ENCODE data around the gene CFAP97D1. TPM values are rescaled to one million over a fixed set of nuclear protein-coding genes. Genes with fewer than 3 reads are reported as not detected.

Gene CFAP97D1
- not detected for total RNA-seq

- Mint-ChIP-seq H3K9me3 (ENCODE audit: insufficient read depth) (no peaks in the 10 kb centered on the region), H3K4me1 (ENCODE audit: low read depth) (peaks cover 8% of the 10 kb centered on the region), H3K36me3 (ENCODE audit: low read depth) (no peaks in the 10 kb centered on the region), H3K27ac (no peak within 1 kb of the TSS), H3K27me3 (ENCODE audit: low read depth) (peaks cover 45% of the 10 kb centered on the region), H3K4me3 (peak within 1 kb of the TSS; percentile 81)
- DNase-seq (no peak), ATAC-seq (no peak)
- ChIA-PET POLR2A (no interaction called here), CTCF (interaction anchor here (0.6 to 2.0 kb wide), 2 partner anchors 14 to 21 kb away, joined by 3 to 9 read pairs; no protein-coding TSS in a partner anchor)
Observed at GRCh38 chr17:43780135-43780534, at the start of gene CFAP97D1. Gene CFAP97D1, plus strand, starts transcription at chr17:43780435. Its CDS starts 28 bp downstream, at chr17:43780463.

DNA sequence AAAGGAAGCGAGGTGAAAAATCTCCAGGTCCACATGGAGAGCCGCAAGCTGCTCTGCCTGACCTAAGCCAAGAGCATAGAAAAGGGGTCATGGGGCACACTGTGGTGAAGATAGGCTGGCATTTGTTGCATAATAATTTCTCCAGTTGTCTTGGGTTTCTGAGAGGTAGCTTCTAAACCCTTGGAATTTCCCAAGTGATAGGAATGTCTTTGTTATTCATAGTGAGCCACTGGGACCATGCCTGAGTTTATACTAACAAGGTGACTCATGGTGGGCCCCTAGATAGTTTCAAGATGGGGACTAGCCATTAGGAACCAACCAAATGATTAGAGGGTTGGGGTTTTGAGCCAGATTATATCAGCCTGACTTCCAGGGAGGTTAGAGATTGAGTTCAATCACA lies 47.3 kb upstream of the CFAP97D1 start:
- Mint-ChIP-seq H3K4me3 (no peak overlapping the region), H3K4me1 (ENCODE audit: low read depth) (no peaks in the 10 kb centered on the region), H3K27ac (no peak overlapping the region), H3K27me3 (ENCODE audit: low read depth) (peaks cover 20% of the 10 kb centered on the region), H3K36me3 (ENCODE audit: low read depth) (no peaks in the 10 kb centered on the region), H3K9me3 (ENCODE audit: insufficient read depth) (peaks cover 3% of the 10 kb centered on the region)
- DNase-seq (no peak), ATAC-seq (no peak)
- ChIA-PET CTCF (interaction anchor here (2.6 kb wide), 1 partner anchor 33 kb away, joined by 11 read pairs; no protein-coding TSS in a partner anchor), POLR2A (no interaction called here)

- no peaks in the 10 kb centered on the region for H3K4me1 Mint-ChIP-seq (ENCODE audit: low read depth)
- ChIA-PET POLR2A (no interaction called here), CTCF (interaction anchor here (0.7 to 2.6 kb wide), 3 partner anchors 25 to 32 kb away, joined by 3 to 11 read pairs (median 3); partner anchors contain the start of gene SOST)
- DNase-seq: no peak
- no peak for ATAC-seq
- H3K36me3 Mint-ChIP-seq (ENCODE audit: low read depth): no peaks in the 10 kb centered on the region
- peaks cover 3% of the 10 kb centered on the region for H3K9me3 Mint-ChIP-seq (ENCODE audit: insufficient read depth)
- peaks cover 21% of the 10 kb centered on the region for H3K27me3 Mint-ChIP-seq (ENCODE audit: low read depth)
- H3K4me3 Mint-ChIP-seq: no peak overlapping the region
- no peak overlapping the region for H3K27ac Mint-ChIP-seq
Observed at GRCh38 chr17:43733956-43734355, 46.3 kb upstream of the CFAP97D1 start.

GRCh38 chr17:43734376-43734775 lies 45.9 kb upstream of the CFAP97D1 start:
- no peaks in the 10 kb centered on the region for H3K4me1 Mint-ChIP-seq (ENCODE audit: low read depth)
- H3K4me3 Mint-ChIP-seq: no peak overlapping the region
- H3K27me3 Mint-ChIP-seq (ENCODE audit: low read depth): peaks cover 21% of the 10 kb centered on the region
- ATAC-seq (no peak), DNase-seq (no peak)
- ChIA-PET POLR2A (no interaction called here), CTCF (interaction anchor here (1.2 to 2.6 kb wide), 2 partner anchors 26 to 32 kb away, joined by 3 to 11 read pairs; no protein-coding TSS in a partner anchor)
- no peak overlapping the region for H3K27ac Mint-ChIP-seq
- H3K36me3 Mint-ChIP-seq (ENCODE audit: low read depth): no peaks in the 10 kb centered on the region
- H3K9me3 Mint-ChIP-seq (ENCODE audit: insufficient read depth): peaks cover 3% of the 10 kb centered on the region

GRCh38 chr17:43736389-43736788 lies 43.8 kb upstream of the CFAP97D1 start:
- Mint-ChIP-seq H3K4me3 (no peak overlapping the region), H3K9me3 (ENCODE audit: insufficient read depth) (peaks cover 3% of the 10 kb centered on the region), H3K4me1 (ENCODE audit: low read depth) (no peaks in the 10 kb centered on the region), H3K36me3 (ENCODE audit: low read depth) (no peaks in the 10 kb centered on the region), H3K27me3 (ENCODE audit: low read depth) (peaks cover 24% of the 10 kb centered on the region), H3K27ac (no peak overlapping the region)
- ChIA-PET POLR2A (interaction anchor here (0.7 kb wide), 1 partner anchor 34 kb away, joined by 3 read pairs; no protein-coding TSS in a partner anchor), CTCF (interaction anchor here (1.3 to 1.9 kb wide), 2 partner anchors 30 to 31 kb away, joined by 3 to 5 read pairs; no protein-coding TSS in a partner anchor)
- ATAC-seq: no peak
- no peak for DNase-seq

GRCh38 chr17:43737722-43738121 lies 42.5 kb upstream of the CFAP97D1 start:
- POLR2A ChIA-PET: no interaction called here
- Mint-ChIP-seq H3K36me3 (ENCODE audit: low read depth) (no peaks in the 10 kb centered on the region), H3K27ac (no peak overlapping the region), H3K4me1 (ENCODE audit: low read depth) (no peaks in the 10 kb centered on the region), H3K4me3 (no peak overlapping the region), H3K9me3 (ENCODE audit: insufficient read depth) (peaks cover 8% of the 10 kb centered on the region), H3K27me3 (ENCODE audit: low read depth) (peaks cover 24% of the 10 kb centered on the region)
- CTCF ChIA-PET: interaction anchor here (1.9 kb wide), 1 partner anchor 29 kb away, joined by 5 read pairs; no protein-coding TSS in a partner anchor
- no peak for ATAC-seq
- no peak for DNase-seq

GRCh38 chr17:43740541-43740940 lies 39.7 kb upstream of the CFAP97D1 start:
- no peak overlapping the region for H3K4me3 Mint-ChIP-seq
- H3K9me3 Mint-ChIP-seq (ENCODE audit: insufficient read depth): peaks cover 5% of the 10 kb centered on the region
- no peaks in the 10 kb centered on the region for H3K36me3 Mint-ChIP-seq (ENCODE audit: low read depth)
- H3K27ac Mint-ChIP-seq: no peak overlapping the region
- no peak for ATAC-seq
- DNase-seq: no peak
- H3K27me3 Mint-ChIP-seq (ENCODE audit: low read depth): peaks cover 32% of the 10 kb centered on the region
- no peaks in the 10 kb centered on the region for H3K4me1 Mint-ChIP-seq (ENCODE audit: low read depth)
- CTCF ChIA-PET: interaction anchor here (0.9 to 1.0 kb wide), 2 partner anchors 19 to 26 kb away, joined by 3 to 4 read pairs; no protein-coding TSS in a partner anchor
- POLR2A ChIA-PET: interaction anchor here (0.9 kb wide), 1 partner anchor 22 kb away, joined by 3 read pairs; no protein-coding TSS in a partner anchor

- DNase-seq (no peak), ATAC-seq (no peak)
- no peaks in the 10 kb centered on the region for H3K4me1 Mint-ChIP-seq (ENCODE audit: low read depth)
- CTCF ChIA-PET: interaction anchor here (1.2 kb wide), 1 partner anchor 24 kb away, joined by 3 read pairs; no protein-coding TSS in a partner anchor
- H3K4me3 Mint-ChIP-seq: no peak overlapping the region
- POLR2A ChIA-PET: no interaction called here
- H3K27ac Mint-ChIP-seq: no peak overlapping the region
- no peaks in the 10 kb centered on the region for H3K36me3 Mint-ChIP-seq (ENCODE audit: low read depth)
- peaks cover 5% of the 10 kb centered on the region for H3K9me3 Mint-ChIP-seq (ENCODE audit: insufficient read depth)
- peaks cover 40% of the 10 kb centered on the region for H3K27me3 Mint-ChIP-seq (ENCODE audit: low read depth)
Observed at GRCh38 chr17:43741636-43742035, 38.6 kb upstream of the CFAP97D1 start.

DNA sequence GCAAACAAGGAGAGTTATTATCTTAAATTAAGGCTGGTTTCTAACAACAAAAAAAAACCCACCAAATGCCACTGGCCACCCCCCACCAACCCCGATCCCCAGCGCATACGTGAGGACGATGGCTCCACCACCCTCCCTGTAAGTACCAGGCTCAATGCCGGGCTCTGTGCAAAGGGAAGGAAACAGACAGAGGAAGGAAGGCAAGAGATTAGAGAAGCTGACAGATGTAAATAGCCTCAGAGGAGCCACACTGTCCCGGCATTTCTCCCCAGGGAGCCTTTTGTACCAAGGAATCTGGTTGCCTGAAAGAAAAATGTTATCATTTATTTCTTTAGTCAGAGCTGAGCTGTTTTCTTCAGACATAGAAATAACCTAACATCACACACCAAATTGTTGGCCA lies 34.7 kb upstream of the CFAP97D1 start:
- no peaks in the 10 kb centered on the region for H3K36me3 Mint-ChIP-seq (ENCODE audit: low read depth)
- no peak overlapping the region for H3K27ac Mint-ChIP-seq
- peaks cover 5% of the 10 kb centered on the region for H3K9me3 Mint-ChIP-seq (ENCODE audit: insufficient read depth)
- peaks cover 44% of the 10 kb centered on the region for H3K27me3 Mint-ChIP-seq (ENCODE audit: low read depth)
- ATAC-seq (no peak), DNase-seq (no peak)
- no peak overlapping the region for H3K4me3 Mint-ChIP-seq
- CTCF ChIA-PET: interaction anchor here (1.0 to 2.3 kb wide), 3 partner anchors 21 to 52 kb away, joined by 3 to 7 read pairs (median 4); no protein-coding TSS in a partner anchor
- POLR2A ChIA-PET: no interaction called here
- peaks cover 8% of the 10 kb centered on the region for H3K4me1 Mint-ChIP-seq (ENCODE audit: low read depth)

DNA sequence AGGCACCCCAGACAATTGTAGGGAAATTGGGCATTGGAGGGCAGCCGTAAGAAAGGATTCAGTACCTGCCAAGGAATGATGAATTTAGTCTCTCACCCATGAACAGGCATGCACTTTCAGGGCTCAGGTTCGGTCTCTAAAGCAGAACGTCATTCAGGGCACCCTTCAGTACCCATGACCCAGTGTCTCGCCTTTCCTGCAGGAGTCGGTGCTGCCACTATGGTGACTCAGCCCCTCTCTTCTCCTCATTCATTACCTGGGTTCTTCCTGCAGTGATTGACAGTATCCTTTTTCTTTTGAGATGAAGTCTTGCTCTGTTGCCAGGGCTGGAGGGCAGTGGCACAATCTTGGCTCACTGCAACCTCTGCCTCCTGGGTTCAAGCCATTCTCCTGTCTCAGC lies 30.1 kb upstream of the CFAP97D1 start:
- ChIA-PET POLR2A (no interaction called here), CTCF (interaction anchor here (0.6 to 3.8 kb wide), 3 partner anchors 10 to 16 kb away, joined by 3 to 13 read pairs (median 5); no protein-coding TSS in a partner anchor)
- peaks cover 46% of the 10 kb centered on the region for H3K27me3 Mint-ChIP-seq (ENCODE audit: low read depth)
- no peak overlapping the region for H3K27ac Mint-ChIP-seq
- H3K9me3 Mint-ChIP-seq (ENCODE audit: insufficient read depth): no peaks in the 10 kb centered on the region
- H3K4me1 Mint-ChIP-seq (ENCODE audit: low read depth): peaks cover 29% of the 10 kb centered on the region
- no peak overlapping the region for H3K4me3 Mint-ChIP-seq
- DNase-seq: no peak
- no peak for ATAC-seq
- no peaks in the 10 kb centered on the region for H3K36me3 Mint-ChIP-seq (ENCODE audit: low read depth)

DNA sequence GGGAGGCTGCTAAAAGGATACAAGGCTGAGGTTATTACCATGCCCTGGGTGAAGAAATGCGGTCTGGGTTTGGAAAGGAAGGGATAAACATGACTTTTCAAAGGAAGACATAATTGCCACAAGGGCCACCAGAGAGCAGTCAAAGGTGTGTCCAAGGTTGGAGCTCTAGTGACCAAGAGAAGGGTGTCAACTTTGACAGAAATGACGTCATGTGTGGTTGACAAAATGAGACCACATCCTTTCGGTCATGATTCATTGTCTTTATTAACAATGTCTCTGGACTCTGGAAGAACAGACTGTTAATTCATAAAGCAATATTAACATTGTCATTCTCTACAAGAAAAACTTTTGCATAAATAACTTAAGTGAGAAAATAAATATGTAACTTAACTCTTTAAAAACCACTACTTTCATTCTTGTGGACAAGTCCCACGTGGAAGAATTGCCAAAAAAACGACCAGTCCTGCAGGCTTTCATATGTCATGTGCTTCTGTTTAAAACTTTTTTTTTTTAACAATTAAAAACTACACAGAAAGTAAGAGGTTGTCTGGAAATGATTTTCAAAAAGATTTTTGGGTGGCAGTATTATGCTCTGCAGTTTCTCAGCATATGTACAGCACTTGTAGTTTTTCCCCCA lies 26.6 kb upstream of the CFAP97D1 start:
- ChIA-PET CTCF (interaction anchor here (0.6 to 17.0 kb wide), 3 partner anchors 12 to 54 kb away, joined by 3 to 607 read pairs (median 13); no protein-coding TSS in a partner anchor), POLR2A (interaction anchor here (0.6 kb wide), 1 partner anchor 53 kb away, joined by 5 read pairs; no protein-coding TSS in a partner anchor)
- DNase-seq: peak; percentile 45
- no peaks in the 10 kb centered on the region for H3K9me3 Mint-ChIP-seq (ENCODE audit: insufficient read depth)
- H3K4me1 Mint-ChIP-seq (ENCODE audit: low read depth): peaks cover 29% of the 10 kb centered on the region
- no peak for ATAC-seq
- peaks cover 40% of the 10 kb centered on the region for H3K27me3 Mint-ChIP-seq (ENCODE audit: low read depth)
- no peaks in the 10 kb centered on the region for H3K36me3 Mint-ChIP-seq (ENCODE audit: low read depth)
- no peak overlapping the region for H3K4me3 Mint-ChIP-seq
- no peak overlapping the region for H3K27ac Mint-ChIP-seq

DNA sequence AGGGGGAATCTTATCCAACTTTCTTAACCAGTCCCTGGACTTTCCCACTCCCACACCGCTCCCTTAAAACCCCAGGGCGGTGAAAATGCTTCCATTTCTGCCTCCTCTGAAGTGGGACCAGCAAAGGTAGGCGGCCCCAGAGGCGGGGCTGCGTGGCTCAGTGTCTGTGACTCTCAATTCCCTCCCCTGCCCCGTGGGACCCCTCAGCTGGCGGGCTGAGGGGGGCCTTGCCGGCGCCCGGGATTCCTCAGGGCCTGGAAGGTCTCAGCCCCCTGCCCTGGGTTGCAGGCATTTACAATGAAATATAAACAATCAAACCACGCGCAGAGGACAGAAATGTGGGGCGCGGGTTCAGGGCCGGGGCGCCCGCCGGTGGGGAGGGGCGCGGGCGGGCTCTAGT lies 25.3 kb upstream of the CFAP97D1 start:
- H3K27me3 Mint-ChIP-seq (ENCODE audit: low read depth): peaks cover 36% of the 10 kb centered on the region
- H3K4me3 Mint-ChIP-seq: no peak overlapping the region
- peaks cover 23% of the 10 kb centered on the region for H3K4me1 Mint-ChIP-seq (ENCODE audit: low read depth)
- no peaks in the 10 kb centered on the region for H3K36me3 Mint-ChIP-seq (ENCODE audit: low read depth)
- H3K27ac Mint-ChIP-seq: no peak overlapping the region
- H3K9me3 Mint-ChIP-seq (ENCODE audit: insufficient read depth): no peaks in the 10 kb centered on the region
- ATAC-seq: no peak
- DNase-seq: no peak
- CTCF ChIA-PET: interaction anchor here (2.0 to 17.0 kb wide), 2 partner anchors 12 to 55 kb away, joined by 16 to 607 read pairs; no protein-coding TSS in a partner anchor
- POLR2A ChIA-PET: no interaction called here
